ENCODE measurements around the gene DNAJC18.
"Not testable (repeated sequence)": the region's sequence is repeated elsewhere in the genome, so short reads cannot be mapped to it uniquely, and the experiment has no call there.

The DNAJC18 gene

GRCh38 chr5:139461176-139461575 lies 21.9 kb upstream of the DNAJC18 start:
- no peak for DNase-seq (ENCODE audit: low spot score)

GRCh38 chr5:139460455-139460854 lies 21.1 kb upstream of the DNAJC18 start:
- no peak for DNase-seq (ENCODE audit: low spot score)

DNA sequence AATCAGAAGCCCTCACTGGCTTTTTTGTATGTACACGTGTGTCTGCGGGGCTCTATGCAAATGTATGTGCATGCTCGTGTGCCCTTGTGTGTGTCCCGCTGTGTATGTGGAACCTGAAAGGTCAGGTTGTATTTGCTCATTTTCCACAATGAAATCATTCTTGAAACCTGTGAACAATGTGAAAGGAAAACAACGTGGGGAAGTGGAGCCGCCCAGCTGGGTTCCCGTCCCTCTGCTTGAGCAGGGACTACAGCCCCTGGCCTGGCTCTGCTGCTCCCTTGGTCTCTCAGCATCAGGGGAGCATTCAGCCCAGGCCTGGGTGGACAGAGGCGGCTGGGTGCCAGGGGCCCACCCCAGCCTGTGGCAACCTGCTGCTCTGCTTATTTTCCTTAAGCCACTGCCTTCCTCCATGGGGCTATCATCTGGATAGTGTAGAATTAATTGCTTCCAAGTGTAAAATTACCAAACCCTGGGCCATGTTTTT lies 20.2 kb upstream of the DNAJC18 start:
- no peak for DNase-seq (ENCODE audit: low spot score)

GRCh38 chr5:139458580-139459407 lies 19.5 kb upstream of the DNAJC18 start:
- DNase-seq (ENCODE audit: low spot score): peak; percentile 90

DNA sequence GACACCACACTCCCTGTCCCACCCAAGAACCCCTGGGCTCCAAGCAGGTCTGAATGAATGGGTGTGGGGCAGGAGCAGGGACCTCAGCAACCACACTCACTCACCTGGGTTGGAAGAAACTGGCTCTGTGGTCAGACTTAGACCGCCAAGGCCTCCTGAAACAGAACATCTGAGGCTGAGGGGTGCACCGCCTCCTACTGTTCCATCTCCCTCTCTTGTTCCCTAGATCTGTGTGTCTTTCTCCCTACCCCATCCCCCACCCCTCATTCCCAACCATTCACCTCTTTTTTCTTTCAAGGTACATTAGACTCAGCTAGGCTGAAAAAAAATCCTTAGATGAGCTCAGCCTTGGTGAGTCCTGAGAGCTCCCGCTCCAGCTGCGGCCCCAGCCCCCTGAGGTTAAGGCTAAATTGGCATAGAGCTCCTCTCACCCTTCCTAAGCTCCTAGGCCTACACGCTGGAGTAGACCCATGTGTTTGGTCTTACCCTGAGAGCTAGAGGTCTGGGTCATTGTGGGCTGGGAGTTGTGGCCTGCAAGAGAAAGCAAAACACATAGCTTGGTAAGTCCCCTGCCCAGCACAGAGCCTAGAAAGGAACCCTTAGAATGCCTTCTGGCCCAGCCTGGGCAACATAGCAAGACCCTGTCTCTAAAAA lies 18.5 kb upstream of the DNAJC18 start:
- no peak for DNase-seq (ENCODE audit: low spot score)

DNA sequence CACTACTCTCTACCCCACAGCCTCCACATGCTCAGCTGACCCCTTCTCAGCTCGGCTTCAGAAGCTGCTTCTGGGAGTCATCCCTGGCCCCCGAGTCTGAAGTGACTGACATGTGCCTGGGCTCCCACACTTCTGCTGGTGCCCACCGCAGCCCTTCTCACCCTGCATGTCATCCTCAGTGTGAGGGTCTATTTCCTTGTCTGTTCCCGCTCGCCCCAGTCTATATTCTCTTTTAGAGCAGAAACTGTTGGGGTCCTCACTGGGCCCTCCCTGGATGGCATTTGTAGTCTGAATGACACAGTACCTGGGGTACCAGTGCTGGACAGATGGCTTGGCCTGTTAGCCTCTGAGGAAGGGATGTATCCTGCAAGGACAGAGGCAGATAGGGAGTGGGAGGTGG lies 17.9 kb upstream of the DNAJC18 start:
- no peak for DNase-seq (ENCODE audit: low spot score)

DNA sequence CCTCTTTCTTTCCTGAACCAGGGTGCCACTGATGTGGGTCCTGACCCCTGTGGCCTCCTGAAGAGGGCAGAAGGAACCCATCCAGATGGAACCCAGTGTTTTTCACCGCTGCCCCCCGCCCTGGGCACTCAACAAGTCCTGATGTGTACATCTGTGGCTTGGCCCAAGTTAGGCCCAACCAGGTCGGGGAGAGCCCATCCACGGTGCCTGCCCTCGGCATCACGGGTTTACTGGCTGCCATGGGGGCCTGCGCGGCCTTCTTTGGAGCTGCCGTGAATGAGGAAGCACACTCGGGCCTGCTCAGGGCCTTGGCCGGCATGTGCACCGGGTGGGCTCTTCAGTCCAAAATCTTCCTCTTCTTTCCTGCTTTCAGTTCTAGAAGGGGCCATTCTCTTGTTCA lies 17.5 kb upstream of the DNAJC18 start:
- no peak for DNase-seq (ENCODE audit: low spot score)

DNA sequence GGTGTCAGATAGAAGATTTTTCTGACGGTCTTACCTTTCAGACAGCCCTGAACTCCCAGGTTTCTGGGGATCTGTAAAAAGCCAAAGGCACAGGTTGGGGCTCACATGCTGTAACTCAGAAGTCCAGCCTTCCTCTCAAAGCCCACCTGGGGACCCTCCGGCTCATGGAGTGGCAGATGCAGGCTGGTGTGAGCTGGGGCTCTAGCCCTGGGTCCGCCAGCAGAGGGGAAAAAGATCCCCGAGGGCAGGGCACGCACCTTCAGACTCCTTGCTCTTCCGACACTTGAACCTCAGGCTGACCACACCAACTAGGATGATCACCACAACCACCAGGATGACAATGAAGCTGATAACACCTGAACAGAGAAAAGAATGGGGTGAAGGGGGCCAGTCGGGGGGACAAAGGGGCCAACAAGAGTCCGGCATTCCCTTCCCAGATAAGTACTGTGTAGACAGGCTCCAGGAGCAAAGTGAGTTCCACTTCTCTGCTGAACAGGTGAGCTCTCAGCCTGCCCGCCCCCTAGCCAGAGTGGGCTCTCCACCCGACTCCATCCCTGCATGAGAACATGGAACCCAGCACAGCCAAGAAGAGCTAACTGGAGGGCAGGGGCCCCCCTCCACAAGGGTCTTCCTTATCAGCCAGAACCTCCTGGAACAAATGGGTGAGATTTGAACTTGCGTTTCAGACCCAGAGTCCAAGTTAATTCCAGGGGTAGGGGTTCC lies 15.4 kb upstream of the DNAJC18 start:
- DNase-seq (ENCODE audit: low spot score): no peak

DNA sequence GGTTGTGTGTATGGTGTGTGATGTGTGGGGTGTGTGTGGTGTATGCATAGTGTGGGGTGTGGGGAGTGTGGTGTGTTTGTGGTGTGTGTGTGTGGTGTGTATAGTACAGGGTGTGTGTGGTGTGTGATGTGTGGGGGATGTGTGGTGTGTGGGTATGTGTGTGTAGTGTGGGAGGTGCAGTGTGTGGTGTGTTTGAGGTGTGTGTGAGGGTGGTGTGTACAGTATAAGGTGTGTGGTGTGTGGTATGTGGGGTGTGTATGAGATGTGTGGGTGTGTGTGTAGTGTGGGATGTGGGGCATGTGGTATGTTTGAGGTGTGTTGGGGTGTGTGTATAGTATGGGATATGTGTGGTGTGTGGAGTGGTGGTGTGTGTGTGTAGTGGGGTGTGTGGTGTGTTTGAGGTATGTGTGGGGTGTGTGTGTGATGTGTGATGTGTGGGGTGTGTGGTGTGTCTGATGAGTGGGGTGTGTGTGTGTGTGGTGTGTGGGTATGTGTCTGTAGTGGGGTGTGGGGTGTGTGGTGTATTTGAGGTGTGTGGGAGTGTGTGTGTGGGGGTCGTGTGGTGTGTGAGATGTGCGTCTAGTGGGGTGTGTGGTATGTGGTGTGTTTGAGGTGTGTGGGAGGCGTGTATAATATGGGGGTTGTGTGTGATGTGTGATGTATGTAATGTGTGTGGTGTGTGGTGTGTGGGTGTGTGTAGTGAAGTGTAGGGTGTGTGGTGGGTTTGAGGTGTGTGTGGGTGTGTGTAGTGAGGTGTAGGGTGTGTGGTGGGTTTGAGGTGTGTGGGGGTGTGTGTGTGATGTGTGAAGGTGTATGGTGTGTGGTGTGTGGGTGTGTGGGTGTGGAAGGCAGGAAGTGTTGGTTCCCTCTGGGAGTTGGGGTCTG lies 14.6 kb upstream of the DNAJC18 start:
- no peak for DNase-seq (ENCODE audit: low spot score)

DNA sequence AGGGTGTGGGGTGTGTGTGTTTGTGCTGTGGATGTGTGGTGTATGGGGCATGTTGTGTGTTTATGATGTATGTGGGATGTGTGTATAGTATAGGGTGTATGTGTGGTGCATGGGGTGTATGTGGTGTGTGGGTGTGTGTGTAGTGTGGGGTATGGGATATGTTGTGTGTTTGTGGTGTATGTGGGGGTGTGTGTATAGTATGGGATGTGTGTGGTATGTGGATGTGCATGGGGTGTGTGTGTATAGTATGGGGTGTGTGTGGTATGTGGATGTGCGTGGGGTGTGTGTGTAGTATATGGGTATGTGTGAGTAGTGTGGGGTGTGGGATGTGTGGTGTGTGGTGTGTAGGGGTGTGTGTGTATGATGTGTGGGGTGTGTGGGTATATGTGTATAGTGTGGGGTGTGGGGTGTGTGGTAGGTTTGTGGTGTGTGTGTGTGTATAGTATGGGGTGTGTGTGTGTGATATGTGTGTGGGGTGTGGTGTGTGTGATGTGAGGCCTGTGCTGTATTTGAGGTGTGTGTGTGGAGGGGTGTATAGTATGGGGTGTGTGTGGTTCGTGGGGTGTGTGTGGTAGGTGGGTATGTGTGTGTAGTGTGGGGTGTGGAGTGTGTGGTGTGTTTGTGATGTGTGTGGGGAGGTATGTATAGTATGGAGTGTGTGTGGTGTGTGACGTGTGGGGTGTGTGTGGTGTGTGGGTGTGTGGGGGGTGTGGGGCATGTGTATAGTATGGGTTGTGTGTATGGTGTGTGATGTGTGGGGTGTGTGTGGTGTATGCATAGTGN lies 12.7 kb upstream of the DNAJC18 start:
- DNase-seq (ENCODE audit: low spot score): no peak

DNA sequence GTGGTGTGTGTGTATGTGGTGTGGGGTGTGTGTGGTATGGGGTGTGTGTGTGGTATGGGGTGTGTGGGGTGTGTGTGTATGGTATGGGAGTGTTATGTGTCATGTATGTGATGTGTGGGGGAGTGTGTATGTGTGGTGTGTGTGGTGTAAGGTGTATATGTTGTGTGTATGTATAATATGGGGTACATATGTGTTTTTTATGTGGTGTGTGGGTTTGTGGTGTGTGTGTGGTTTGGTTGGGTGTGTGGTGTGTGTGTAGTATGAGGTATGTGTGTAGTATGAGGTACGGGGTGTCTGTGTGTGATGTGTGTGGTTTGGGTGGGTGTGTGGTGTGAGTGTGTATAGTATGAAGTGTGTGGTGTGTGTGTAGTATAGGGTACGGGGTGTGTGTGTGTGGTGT lies 11.9 kb upstream of the DNAJC18 start:
- DNase-seq (ENCODE audit: low spot score): no peak

DNA sequence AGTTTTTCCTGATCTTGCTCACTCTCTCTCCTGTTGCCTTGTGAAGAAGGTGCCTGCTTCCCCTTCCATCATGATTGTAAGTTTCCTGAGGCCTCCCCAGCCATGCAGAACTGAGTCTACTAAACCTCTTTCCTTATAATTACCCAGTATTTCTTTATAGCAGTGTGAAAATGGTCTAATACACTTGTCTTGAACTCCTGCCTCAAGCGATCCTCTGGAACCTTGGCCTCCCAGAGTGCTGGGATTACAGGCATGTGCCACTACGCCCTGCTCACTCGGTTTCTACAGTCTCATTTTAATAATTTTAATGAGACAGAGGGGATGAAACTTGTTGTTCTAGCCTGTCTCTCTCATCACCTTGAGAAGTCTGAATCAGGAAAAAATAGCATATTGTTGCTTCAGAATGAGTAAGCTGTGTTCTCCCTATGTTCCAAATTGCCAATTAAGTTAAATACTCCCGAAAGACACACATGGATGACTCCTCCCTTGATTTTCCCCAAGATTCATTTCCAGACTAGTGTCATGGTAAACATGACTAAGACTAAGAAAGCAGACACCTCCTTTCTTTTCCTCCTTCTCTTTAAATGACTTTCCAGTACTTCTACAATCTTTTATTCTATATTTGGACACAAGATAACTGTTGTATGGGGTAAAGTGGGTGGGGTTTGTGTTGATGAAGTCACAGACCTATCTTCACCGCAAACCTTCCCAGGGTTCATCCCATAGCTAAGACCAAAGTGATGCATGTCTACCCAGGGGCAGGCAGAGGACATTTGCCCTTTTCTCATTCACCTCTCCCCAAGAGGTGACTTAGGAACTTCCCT lies 7.8 kb upstream of the DNAJC18 start:
- no peak for DNase-seq (ENCODE audit: low spot score)

GRCh38 chr5:139445325-139446170 lies 6.2 kb upstream of the DNAJC18 start:
- DNase-seq (ENCODE audit: low spot score): no peak

GRCh38 chr5:139443831-139444453 lies 4.6 kb upstream of the DNAJC18 start:
- DNase-seq (ENCODE audit: low spot score): peak; percentile 59

- not testable (repeated sequence) for DNase-seq (ENCODE audit: low spot score)
Measured at GRCh38 chr5:139440416-139440815, 1.1 kb upstream of the DNAJC18 start.

- DNase-seq (ENCODE audit: low spot score): no peak
Measured at GRCh38 chr5:139438707-139439012, 665 bp downstream of the DNAJC18 start.

DNA sequence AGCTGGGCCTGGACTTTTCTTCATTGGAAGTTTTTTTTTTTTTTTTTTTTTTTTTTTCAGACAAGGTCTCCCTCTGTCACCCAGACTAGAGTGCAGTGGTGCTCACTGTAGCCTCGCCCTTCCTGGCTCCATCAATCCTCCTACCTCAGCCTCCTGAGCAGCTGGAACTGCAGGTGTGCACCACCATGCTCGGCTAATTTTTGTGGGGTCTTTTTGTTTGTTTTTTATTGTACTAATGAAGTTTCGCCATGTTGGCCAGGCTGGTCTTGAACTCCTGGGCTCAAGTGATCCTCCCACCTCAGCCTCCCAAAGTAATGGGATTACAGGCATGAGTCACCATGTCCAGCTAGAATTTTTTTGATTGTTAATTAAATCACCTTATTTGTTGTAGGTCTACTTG lies 3.6 kb downstream of the DNAJC18 start:
- DNase-seq (ENCODE audit: low spot score): no peak

- no peak for DNase-seq (ENCODE audit: low spot score)
Measured at GRCh38 chr5:139431706-139432105, 7.6 kb downstream of the DNAJC18 start.

GRCh38 chr5:139430015-139430414 lies 9.3 kb downstream of the DNAJC18 start:
- no peak for DNase-seq (ENCODE audit: low spot score)
